ENCODE data around the gene RTP5. TPM values are rescaled to one million over a fixed set of nuclear protein-coding genes. Genes with fewer than 3 reads are reported as not detected.
A peak's percentile ranks its signal among the peaks of the same experiment; 100 is the strongest.

Gene RTP5
- total RNA-seq, 1 experiment from 2014 or later = not detected

DNA sequence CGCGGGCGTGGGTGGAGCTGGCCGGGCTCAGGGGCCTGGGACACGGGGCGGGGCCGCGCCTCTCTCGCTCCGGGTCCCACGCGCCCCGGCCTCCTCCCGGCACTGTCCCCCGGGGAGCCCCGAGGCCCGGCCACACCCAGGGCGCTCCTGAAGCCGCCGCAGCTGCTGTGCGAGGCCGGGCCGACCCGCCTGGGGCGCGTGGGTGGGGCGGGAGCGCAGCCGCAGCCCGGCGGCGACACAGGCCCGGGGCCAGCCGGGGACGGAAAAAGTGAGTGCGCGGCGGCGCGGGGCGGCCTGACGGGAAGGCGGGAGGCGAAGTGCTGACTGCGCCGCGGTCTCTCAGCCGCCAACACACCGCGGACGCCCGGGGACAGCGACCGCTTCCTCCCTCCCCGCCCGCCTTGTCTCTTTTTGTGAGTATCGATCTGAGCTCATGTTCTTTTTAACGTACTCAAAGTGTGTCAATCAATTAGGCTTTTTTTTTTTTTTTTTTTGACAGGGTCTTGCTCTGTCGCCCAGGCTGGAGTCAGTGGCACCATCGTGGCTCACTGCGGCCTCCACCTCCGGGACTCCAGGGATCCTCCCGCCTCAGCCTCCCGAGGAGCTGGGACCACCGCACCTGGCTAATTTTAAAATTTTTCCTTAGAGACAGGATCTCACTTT is 25.3 kb upstream of the RTP5 start:
- intact Hi-C loops (cut with micrococcal nuclease; ENCODE audit: unreplicated experiment) = no loop called here
- H3K9me3 Mint-ChIP-seq (ENCODE audit: low read depth, unreplicated experiment) = no peaks in the 10 kb centered on the region
- H3K36me3 Mint-ChIP-seq (ENCODE audit: insufficient read depth, unreplicated experiment) = peaks cover 6% of the 10 kb centered on the region
- no peaks in the 10 kb centered on the region for H3K4me1 Mint-ChIP-seq (ENCODE audit: low read depth, unreplicated experiment)
- TF ChIP-seq, protein P1, sequence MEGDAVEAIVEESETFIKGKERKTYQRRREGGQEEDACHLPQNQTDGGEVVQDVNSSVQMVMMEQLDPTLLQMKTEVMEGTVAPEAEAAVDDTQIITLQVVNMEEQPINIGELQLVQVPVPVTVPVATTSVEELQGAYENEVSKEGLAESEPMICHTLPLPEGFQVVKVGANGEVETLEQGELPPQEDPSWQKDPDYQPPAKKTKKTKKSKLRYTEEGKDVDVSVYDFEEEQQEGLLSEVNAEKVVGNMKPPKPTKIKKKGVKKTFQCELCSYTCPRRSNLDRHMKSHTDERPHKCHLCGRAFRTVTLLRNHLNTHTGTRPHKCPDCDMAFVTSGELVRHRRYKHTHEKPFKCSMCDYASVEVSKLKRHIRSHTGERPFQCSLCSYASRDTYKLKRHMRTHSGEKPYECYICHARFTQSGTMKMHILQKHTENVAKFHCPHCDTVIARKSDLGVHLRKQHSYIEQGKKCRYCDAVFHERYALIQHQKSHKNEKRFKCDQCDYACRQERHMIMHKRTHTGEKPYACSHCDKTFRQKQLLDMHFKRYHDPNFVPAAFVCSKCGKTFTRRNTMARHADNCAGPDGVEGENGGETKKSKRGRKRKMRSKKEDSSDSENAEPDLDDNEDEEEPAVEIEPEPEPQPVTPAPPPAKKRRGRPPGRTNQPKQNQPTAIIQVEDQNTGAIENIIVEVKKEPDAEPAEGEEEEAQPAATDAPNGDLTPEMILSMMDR (IDR thresholded peaks at IDR 0.05; ENCODE audit: unreplicated experiment) = no peak
- BruUV-seq (replicated peaks) = no TSS peak
- no peak overlapping the region for H3K27ac Mint-ChIP-seq (ENCODE audit: unreplicated experiment)
- H3K27me3 Mint-ChIP-seq (ENCODE audit: unreplicated experiment) = peaks cover 96% of the 10 kb centered on the region
- DNase-seq = peak; percentile 79
- peak overlapping the region; percentile 58 for H3K4me3 Mint-ChIP-seq (ENCODE audit: low read depth, unreplicated experiment)
- CTCF ChIA-PET = interaction anchor here (0.7 kb wide), 2 partner anchors 12 to 800 kb away, joined by 3 to 4 read pairs; no protein-coding TSS in a partner anchor

DNA sequence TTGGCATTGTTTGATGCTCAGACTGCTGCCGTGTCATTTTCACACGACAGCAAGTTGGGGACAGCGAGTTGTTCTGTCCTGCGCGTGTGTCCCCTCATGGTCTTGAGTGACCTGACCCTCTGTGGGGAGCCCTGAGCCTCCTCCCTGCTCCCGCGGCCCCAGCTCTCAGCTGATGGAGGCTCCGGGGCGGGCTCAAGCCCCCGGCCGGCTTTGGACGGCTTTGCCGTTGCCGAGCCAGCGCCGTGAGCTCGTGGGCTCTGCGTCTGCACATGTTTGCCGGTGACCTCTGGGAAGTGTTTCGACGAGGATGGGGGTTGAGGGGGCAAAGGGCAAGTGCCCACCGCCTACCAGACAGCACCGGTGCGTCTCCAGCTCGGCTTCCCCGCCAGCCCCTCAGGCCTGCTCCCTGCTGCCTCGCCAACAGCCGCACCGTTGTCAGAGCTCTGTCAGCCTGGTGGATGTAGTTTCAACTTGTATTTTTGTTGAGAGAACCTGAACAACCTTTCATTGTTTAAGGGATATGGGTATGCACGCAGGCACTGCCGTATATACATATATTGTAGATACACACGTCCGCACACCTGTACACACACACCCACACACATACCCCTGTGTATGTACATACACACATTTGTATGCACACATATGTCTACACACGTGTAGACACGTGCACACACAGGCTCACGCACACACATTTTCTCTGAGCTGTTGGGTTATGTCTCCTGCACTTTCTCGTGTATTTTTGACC is 24.5 kb upstream of the RTP5 start:
- intact Hi-C loops (cut with micrococcal nuclease; ENCODE audit: unreplicated experiment) = no loop called here
- peaks cover 6% of the 10 kb centered on the region for H3K36me3 Mint-ChIP-seq (ENCODE audit: insufficient read depth, unreplicated experiment)
- H3K27ac Mint-ChIP-seq (ENCODE audit: unreplicated experiment) = no peak overlapping the region
- no peak for DNase-seq
- no peaks in the 10 kb centered on the region for H3K9me3 Mint-ChIP-seq (ENCODE audit: low read depth, unreplicated experiment)
- BruUV-seq (replicated peaks) = no TSS peak
- peak overlapping the region; percentile 58 for H3K4me3 Mint-ChIP-seq (ENCODE audit: low read depth, unreplicated experiment)
- peaks cover 92% of the 10 kb centered on the region for H3K27me3 Mint-ChIP-seq (ENCODE audit: unreplicated experiment)
- TF ChIP-seq, protein P1 (IDR thresholded peaks at IDR 0.05; ENCODE audit: unreplicated experiment) = no peak
- CTCF ChIA-PET = no interaction called here
- no peaks in the 10 kb centered on the region for H3K4me1 Mint-ChIP-seq (ENCODE audit: low read depth, unreplicated experiment)

DNA sequence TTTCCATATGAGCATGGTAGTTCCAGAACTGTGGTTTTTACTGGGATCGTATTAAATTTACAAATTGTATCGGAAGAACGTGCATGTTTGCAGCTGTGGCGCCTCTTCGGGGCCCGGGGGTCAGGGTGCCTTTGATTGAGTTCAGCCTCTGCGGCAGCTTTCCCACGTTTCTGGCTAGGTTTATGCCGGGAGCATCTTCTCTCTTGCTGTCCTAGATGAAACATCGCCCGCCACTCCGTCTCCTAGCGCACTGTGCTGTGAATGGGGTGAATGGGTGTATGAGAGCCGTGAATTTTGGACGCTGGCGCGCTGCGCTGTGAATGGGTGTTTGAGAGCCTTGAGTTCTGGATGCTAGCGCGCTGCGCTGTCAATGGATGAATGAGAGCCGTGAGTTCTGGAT is 23.1 kb upstream of the RTP5 start:
- BruUV-seq (replicated peaks) = no TSS peak
- CTCF ChIA-PET = no interaction called here
- Mint-ChIP-seq H3K36me3 (ENCODE audit: insufficient read depth, unreplicated experiment) (peaks cover 6% of the 10 kb centered on the region), H3K9me3 (ENCODE audit: low read depth, unreplicated experiment) (no peaks in the 10 kb centered on the region), H3K27ac (ENCODE audit: unreplicated experiment) (no peak overlapping the region), H3K4me1 (ENCODE audit: low read depth, unreplicated experiment) (no peaks in the 10 kb centered on the region), H3K4me3 (ENCODE audit: low read depth, unreplicated experiment) (no peak overlapping the region), H3K27me3 (ENCODE audit: unreplicated experiment) (peaks cover 78% of the 10 kb centered on the region)
- no peak for DNase-seq
- intact Hi-C loops (cut with micrococcal nuclease; ENCODE audit: unreplicated experiment) = no loop called here
- TF ChIP-seq, protein P1 (IDR thresholded peaks at IDR 0.05; ENCODE audit: unreplicated experiment) = no peak

DNA sequence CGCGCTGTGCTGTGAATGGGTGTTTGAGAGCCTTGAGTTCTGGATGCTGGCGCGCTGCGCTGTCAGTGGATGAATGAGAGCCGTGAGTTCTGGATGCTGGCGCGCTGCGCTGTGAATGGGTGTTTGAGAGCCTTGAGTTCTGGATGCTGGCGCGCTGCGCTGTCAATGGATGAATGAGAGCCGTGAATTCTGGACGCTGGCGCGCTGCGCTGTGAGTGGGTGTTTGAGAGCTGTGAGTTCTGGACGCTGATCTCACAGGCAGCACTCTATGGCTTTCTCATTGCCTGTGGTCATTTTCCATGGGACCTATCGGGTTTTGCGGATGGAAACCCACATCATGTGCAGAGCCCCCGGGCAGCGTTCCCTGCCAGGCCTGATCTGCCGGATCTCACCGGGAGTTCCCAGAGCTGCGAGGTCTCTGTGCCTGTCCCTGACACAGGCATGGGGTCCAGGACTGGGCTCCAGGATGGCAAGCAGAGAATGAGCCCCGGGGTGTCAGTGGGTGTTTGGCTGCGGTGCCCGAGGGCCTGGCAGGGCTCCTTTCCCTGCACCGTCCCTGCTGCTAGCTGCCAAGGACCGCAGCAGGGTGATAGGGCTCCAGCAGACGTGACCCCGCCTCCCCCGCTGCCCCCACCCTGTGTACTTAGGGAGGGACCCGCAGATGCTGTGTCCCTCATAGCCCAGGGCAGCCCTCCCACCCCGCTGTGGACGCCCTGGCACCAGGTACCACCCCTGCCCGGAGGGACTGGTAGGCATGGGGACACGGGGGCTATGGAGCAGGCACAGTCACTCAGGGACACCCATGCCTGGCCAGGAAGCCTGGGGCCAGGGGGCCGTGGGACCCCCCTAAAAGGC is 20.5 kb upstream of the RTP5 start:
- H3K36me3 Mint-ChIP-seq (ENCODE audit: insufficient read depth, unreplicated experiment) = peaks cover 6% of the 10 kb centered on the region
- BruUV-seq (replicated peaks) = no TSS peak
- no peaks in the 10 kb centered on the region for H3K9me3 Mint-ChIP-seq (ENCODE audit: low read depth, unreplicated experiment)
- TF ChIP-seq, protein P1 (IDR thresholded peaks at IDR 0.05; ENCODE audit: unreplicated experiment) = no peak
- intact Hi-C loops (cut with micrococcal nuclease; ENCODE audit: unreplicated experiment) = no loop called here
- no peak overlapping the region for H3K4me3 Mint-ChIP-seq (ENCODE audit: low read depth, unreplicated experiment)
- H3K4me1 Mint-ChIP-seq (ENCODE audit: low read depth, unreplicated experiment) = no peaks in the 10 kb centered on the region
- CTCF ChIA-PET = no interaction called here
- H3K27me3 Mint-ChIP-seq (ENCODE audit: unreplicated experiment) = peaks cover 55% of the 10 kb centered on the region
- no peak for DNase-seq
- H3K27ac Mint-ChIP-seq (ENCODE audit: unreplicated experiment) = no peak overlapping the region
